Smooth muscle cell (in vitro differentiated cells): Measurements from ENCODE around the gene CACNG1. TPM values are rescaled to one million over a fixed set of nuclear protein-coding genes. Genes with fewer than 3 reads are reported as not detected.
"Not testable (repeated sequence)": the region's sequence is repeated elsewhere in the genome, so short reads cannot be mapped to it uniquely, and the experiment has no call there.

Source experiments
- DNase-seq: peaks from one replicate; lab custom pipeline; 2025; ENCODE audit not compliant: unreplicated experiment; lab: John Stamatoyannopoulos, UW
- H2AFZ ChIP-seq: fragments of 200-600 bp; sonication (generic); 2 replicates; pipeline ENCODE4 v1.6.0; 2016; ENCODE audit warnings: antibody characterized with exemption, low read depth, mild to moderate bottlenecking
- H3F3A ChIP-seq: fragments of 200-600 bp; sonication (generic); 2 replicates; pipeline ENCODE4 v1.6.0; 2017; ENCODE audit warnings: antibody characterized with exemption, low read depth
- H3K27ac ChIP-seq: fragments of 200-600 bp; sonication (generic); 2 replicates; pipeline ENCODE4 v1.5.1; 2016; ENCODE audit warnings: low read depth, mild to moderate bottlenecking
- H3K27me3 ChIP-seq: fragments of 200-600 bp; sonication (generic); 2 replicates; pipeline ENCODE4 v1.6.1; 2016; ENCODE audit warnings: low read depth, mild to moderate bottlenecking
- H3K36me3 ChIP-seq: fragments of 200-600 bp; sonication (generic); 2 replicates; pipeline ENCODE4 v1.5.1; 2016; ENCODE audit warnings: low read depth
- H3K4me1 ChIP-seq: fragments of 200-600 bp; sonication (generic); 2 replicates; pipeline ENCODE4 v1.5.1; 2016; ENCODE audit warnings: low read depth
- H3K4me2 ChIP-seq: fragments of 200-600 bp; sonication (generic); 2 replicates; pipeline ENCODE4 v1.6.0; 2016; ENCODE audit warnings: mild to moderate bottlenecking
- H3K4me3 ChIP-seq: fragments of 200-600 bp; sonication (generic); 2 replicates; pipeline ENCODE4 v1.5.1; 2016; ENCODE audit warnings: mild to moderate bottlenecking
- H3K79me2 ChIP-seq: fragments of 200-600 bp; sonication (generic); 2 replicates; pipeline ENCODE4 v1.6.0; 2016; ENCODE audit warnings: low read depth, mild to moderate bottlenecking
- H3K9ac ChIP-seq: fragments of 200-600 bp; sonication (generic); 2 replicates; pipeline ENCODE4 v1.6.0; 2016; ENCODE audit warnings: low read depth
- H3K9me3 ChIP-seq: fragments of 200-600 bp; sonication (generic); replicated peaks from 2 replicates; pipeline ENCODE4 v1.5.1; 2016; ENCODE audit warnings: low read depth
- H4K20me1 ChIP-seq: fragments of 200-600 bp; sonication (generic); 2 replicates; pipeline ENCODE4 v1.6.0; 2016; ENCODE audit warnings: low read depth
- CTCF ChIP-seq: fragments of 200-600 bp; sonication (generic); IDR thresholded peaks from 2 replicates; pipeline ENCODE4 v1.5.1; 2017; ENCODE audit warnings: borderline replicate concordance, mild to moderate bottlenecking, antibody characterized with exemption; ENCODE audit not compliant: insufficient read depth, poor library complexity, severe bottlenecking
- WGBS: methylation state at CpG from one replicate; pipeline ENCODE4 v1.1.7; 2016; ENCODE audit warnings: low lambda C conversion rate; 5-methylcytosine and 5-hydroxymethylcytosine counted together
- polyA plus RNA-seq: library from polyadenylated mRNA; unstranded; fragments of >200 nt; fragmentation: Nextera tagmentation; extraction: Ambion mirVana; gene quantifications from 2 replicates; pipeline ENCODE4 v1.2.1, GENCODE V29; 2016
- total RNA-seq: library from RNA; depleted of rRNA; stranded (reverse); fragments of >200 nt; gene quantifications from 2 replicates; pipeline ENCODE4 v1.2.3, GENCODE V29; 2014

Gene CACNG1
- total and polyA plus RNA-seq, 2 experiments from 2014 or later: not detected

DNA sequence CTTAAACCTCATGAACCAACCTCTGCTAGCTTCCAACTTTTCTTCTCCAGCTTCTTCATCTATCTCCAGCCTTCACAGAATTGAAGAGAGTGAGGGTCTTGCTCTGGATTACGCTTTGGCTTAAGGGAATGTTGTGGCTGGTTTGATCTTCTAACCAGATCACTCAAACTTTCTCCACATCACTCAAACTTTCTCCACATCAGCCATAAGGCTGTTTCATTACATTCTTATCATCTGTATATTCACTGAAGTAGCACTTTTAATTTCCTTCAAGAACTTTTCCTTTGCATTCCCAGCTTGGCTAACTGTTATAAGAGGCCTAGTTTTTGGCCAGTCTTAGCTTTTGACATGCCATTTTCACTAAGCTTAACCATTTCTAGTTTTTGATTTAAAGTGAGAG, 52.3 kb downstream of the CACNG1 start:
- Histone ChIP-seq H3K4me3 (no peak overlapping the region), H3K27me3 (no peaks in the 10 kb centered on the region), H3K79me2 (peaks cover 39% of the 10 kb centered on the region), H2AFZ (no peak overlapping the region), H3K9ac (no peak overlapping the region), H3K36me3 (no peaks in the 10 kb centered on the region), H3K27ac (no peak overlapping the region), H3K4me1 (no peaks in the 10 kb centered on the region), H3K9me3 (no peaks in the 10 kb centered on the region), H3F3A (no peaks in the 10 kb centered on the region), H3K4me2 (no peak overlapping the region), H4K20me1 (peaks cover 89% of the 10 kb centered on the region)
- DNase-seq: no peak
- no peak for TF ChIP-seq CTCF
- WGBS: 100% methylated on average over 1 of the region's 1 CpG

DNA sequence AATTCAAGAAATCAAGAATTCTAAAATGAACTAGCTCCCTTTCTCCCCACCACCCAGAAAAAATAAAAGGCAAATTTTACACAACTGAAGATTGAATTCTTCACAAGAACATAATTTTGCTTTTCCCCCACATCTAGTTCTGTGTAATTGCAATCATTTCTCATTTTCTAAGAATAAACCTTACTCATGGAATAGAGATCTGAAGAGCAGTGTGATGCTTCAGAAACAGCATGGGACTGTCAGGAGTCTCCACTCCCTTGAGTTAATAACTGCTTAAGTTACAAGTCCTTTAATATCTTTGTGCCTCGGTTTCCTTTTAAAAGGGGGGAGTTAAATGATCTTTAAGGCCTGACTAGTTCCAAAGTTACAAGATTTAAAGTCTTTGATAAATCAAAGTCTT, 53.7 kb downstream of the CACNG1 start:
- H3K27me3 ChIP-seq: no peaks in the 10 kb centered on the region
- H3K79me2 ChIP-seq: peaks cover 47% of the 10 kb centered on the region
- no peak overlapping the region for H3K4me2 ChIP-seq

GRCh38 chr17:67104641-67105040, 60.3 kb downstream of the CACNG1 start:
- not testable (repeated sequence) for H3K4me1 ChIP-seq, H3K9me3 ChIP-seq, H3K27ac ChIP-seq, H3K27me3 ChIP-seq, H3F3A ChIP-seq, H3K9ac ChIP-seq, DNase-seq, H3K4me3 ChIP-seq, H2AFZ ChIP-seq, H3K4me2 ChIP-seq
- H4K20me1 ChIP-seq: peaks cover 64% of the 10 kb centered on the region
- WGBS: over 99% methylated on average over 7 of the region's 7 CpGs
- peaks cover 33% of the 10 kb centered on the region for H3K79me2 ChIP-seq
- H3K36me3 ChIP-seq: peaks cover 21% of the 10 kb centered on the region

More for the DNA sequence above, 53.7 kb downstream of the CACNG1 start:
- Histone ChIP-seq H3F3A (no peaks in the 10 kb centered on the region), H2AFZ (no peak overlapping the region), H3K27ac (no peak overlapping the region), H4K20me1 (peaks cover 91% of the 10 kb centered on the region), H3K9ac (no peak overlapping the region), H3K4me3 (no peak overlapping the region), H3K4me1 (no peaks in the 10 kb centered on the region), H3K36me3 (no peaks in the 10 kb centered on the region), H3K9me3 (no peaks in the 10 kb centered on the region)
- no peak for DNase-seq
- TF ChIP-seq CTCF: no peak
- 100% methylated on average over 1 of the region's 1 CpG for WGBS

GRCh38 chr17:67105213-67105612, 60.9 kb downstream of the CACNG1 start:
- no peak overlapping the region for H3K4me3 ChIP-seq
- peaks cover 27% of the 10 kb centered on the region for H3K79me2 ChIP-seq
- no peak overlapping the region for H2AFZ ChIP-seq
- H3F3A ChIP-seq: no peaks in the 10 kb centered on the region
- peaks cover 21% of the 10 kb centered on the region for H3K36me3 ChIP-seq
- no peak for TF ChIP-seq CTCF
- no peaks in the 10 kb centered on the region for H3K27me3 ChIP-seq
- H3K4me1 ChIP-seq: no peaks in the 10 kb centered on the region
- no peaks in the 10 kb centered on the region for H3K9me3 ChIP-seq
- peak overlapping the region; percentile 7 for H3K27ac ChIP-seq
- no peak overlapping the region for H3K4me2 ChIP-seq
- peaks cover 58% of the 10 kb centered on the region for H4K20me1 ChIP-seq
- H3K9ac ChIP-seq: no peak overlapping the region
- no peak for DNase-seq

Other genes starting within 250 kb of the CACNG1 start
- not detected in 2 replicates for gene CACNG5, start 209.4 kb upstream of the CACNG1 start, total RNA-seq
- not detected in 2 replicates for gene CACNG5, start 209.4 kb upstream of the CACNG1 start, polyA plus RNA-seq
- gene CACNG4, start 79.8 kb upstream of the CACNG1 start, total RNA-seq: 4.2 and 6.5 TPM in 2 replicates
- 1.4 and 13.3 TPM in 2 replicates for gene CACNG4, start 79.8 kb upstream of the CACNG1 start, polyA plus RNA-seq
- 34.4 and 67.4 TPM in 2 replicates for gene HELZ, start 200.6 kb downstream of the CACNG1 start, total RNA-seq
- gene HELZ, start 200.6 kb downstream of the CACNG1 start, polyA plus RNA-seq: 18.8 and 25.6 TPM in 2 replicates